Nasal cavity respiratory epithelium epithelial cell of viscerocranial mucosa (primary cell): Measurements from ENCODE around the gene UPP2. TPM values are rescaled to one million over a fixed set of nuclear protein-coding genes. Genes with fewer than 3 reads are reported as not detected.

ENCODE experiments used
- total RNA-seq: library from RNA; depleted of rRNA; stranded (reverse); fragments of >200 nt; gene quantifications from 2 replicates; pipeline ENCODE4 v1.2.3, GENCODE V29; 2014

UPP2 gene
- total RNA-seq: not detected in 2 replicates

DNA sequence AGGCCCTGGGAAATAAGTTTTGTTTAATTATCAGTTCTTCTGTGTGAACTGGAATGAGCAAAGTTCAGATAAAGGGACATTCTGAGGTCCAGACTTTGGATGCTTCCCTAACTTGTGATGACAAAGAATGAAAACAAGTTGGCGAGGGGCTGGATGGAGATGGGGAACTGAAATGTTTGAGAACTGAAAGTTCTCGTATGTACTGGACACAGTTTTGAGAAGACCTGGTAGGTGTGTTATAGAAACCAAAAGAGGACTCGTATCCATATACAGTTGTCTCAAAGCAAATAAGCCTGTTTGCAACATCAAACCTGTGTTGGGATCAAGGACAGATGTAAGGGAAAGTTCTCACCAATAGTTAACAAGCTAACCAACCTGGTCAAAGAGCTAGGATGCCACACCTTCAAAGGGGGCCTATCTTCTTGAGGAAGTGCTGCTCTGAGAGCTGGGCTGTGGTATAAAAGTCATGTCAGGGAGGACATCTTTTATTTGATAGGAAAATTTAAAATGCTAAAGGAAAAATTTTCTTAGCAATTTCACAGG is at the start of gene UPP2:
TSS of gene UPP2 (plus strand) at position 493 of the 543 bp plus-strand sequence. CDS start 188 bp downstream, outside the sequence.

Other genes with a start within 250 kb of the UPP2 start
- gene ACVR1, start 225.5 kb upstream of the UPP2 start, total RNA-seq: 20.5 and 57.7 TPM in 2 replicates